HEK293 (cell line): ENCODE data around the gene MARK3.

Source experiments
- CTCF ChIA-PET: fragments of 350-600 bp; formaldehyde crosslinking; extraction: SDS; loops from one replicate; lab custom pipeline; 2021; ENCODE audit warnings: antibody characterized with exemption; lab: Yijun Ruan, JAX
- POLR2A ChIA-PET: fragments of 300-600 bp; formaldehyde crosslinking; extraction: SDS; loops from one replicate; lab custom pipeline; 2020; ENCODE audit warnings: antibody characterized with exemption, inconsistent platforms; lab: Yijun Ruan, JAX
- H3K27ac ChIP-seq: fragments of 200-500 bp; sonication (Bioruptor generic); 2 replicates; pipeline ENCODE4 v1.5.1; 2014; ENCODE audit warnings: low read depth, low read length, control low read depth, inconsistent platforms; ENCODE audit errors: extremely low read depth
- H3K36me3 ChIP-seq, 2 experiments: fragments of 200-500 bp in 1 of 2; sonication (Bioruptor generic) in 1 of 2; 1 replicate in 1 of 2; 2 replicates in 1 of 2; pipeline ENCODE4 v1.5.1; 2014 to 2017; ENCODE audit warnings: inconsistent platforms in 2 of 2, low read length in 2 of 2; ENCODE audit not compliant: control insufficient read depth in 2 of 2, insufficient read depth in 1 of 2
- H3K4me1 ChIP-seq: fragments of 200-500 bp; sonication (Bioruptor generic); 2 replicates; pipeline ENCODE4 v1.5.1; 2014; ENCODE audit warnings: mild to moderate bottlenecking, low read length, inconsistent platforms; ENCODE audit not compliant: control insufficient read depth, insufficient read depth
- H3K4me3 ChIP-seq: 2 replicates; pipeline ENCODE4 v1.5.1; 2011; ENCODE audit warnings: low read depth, mild to moderate bottlenecking, control low read depth, low read length, moderate library complexity
- H3K9me3 ChIP-seq: fragments of 200-500 bp; sonication (Bioruptor generic); 2 replicates; pipeline ENCODE4 v1.5.1; 2014; ENCODE audit warnings: low read depth, low read length, inconsistent platforms; ENCODE audit not compliant: control insufficient read depth, insufficient read depth
- FEZF1 ChIP-seq: fragments of 450-650 bp; formaldehyde crosslinking; IDR thresholded peaks from 2 replicates; pipeline ENCODE4 v1.5.1; 2016; ENCODE audit warnings: missing biosample characterization, missing genetic modification characterization
- HOXC10 ChIP-seq: sonication (generic); formaldehyde crosslinking; IDR thresholded peaks from 2 replicates; pipeline ENCODE4 v1.8.1; 2023; ENCODE audit warnings: mild to moderate bottlenecking, missing genetic modification reagents
- PRDM1 ChIP-seq: fragments of 450-650 bp; formaldehyde crosslinking; IDR thresholded peaks from 2 replicates; pipeline ENCODE4; 2016; ENCODE audit warnings: missing biosample characterization, missing genetic modification characterization
- SCRT1 ChIP-seq: fragments of 450-650 bp; formaldehyde crosslinking; IDR thresholded peaks from 2 replicates; pipeline ENCODE4 v1.5.1; 2016; ENCODE audit warnings: missing biosample characterization, missing genetic modification characterization, borderline replicate concordance
- ZNF19 ChIP-seq: fragments of 450-650 bp; formaldehyde crosslinking; IDR thresholded peaks from 2 replicates; pipeline ENCODE4; 2016; ENCODE audit warnings: missing biosample characterization, missing genetic modification characterization, low read depth
- ZNF202 ChIP-seq: fragments of 450-650 bp; formaldehyde crosslinking; IDR thresholded peaks from 2 replicates; pipeline ENCODE4 v1.5.1; 2016; ENCODE audit warnings: missing biosample characterization, missing genetic modification characterization, borderline replicate concordance
- ZNF23 ChIP-seq: fragments of 450-650 bp; formaldehyde crosslinking; IDR thresholded peaks from 2 replicates; pipeline ENCODE4 v1.5.1; 2016; ENCODE audit warnings: missing biosample characterization, missing genetic modification characterization, borderline replicate concordance
- ZNF302 ChIP-seq: fragments of 450-650 bp; formaldehyde crosslinking; IDR thresholded peaks from 2 replicates; pipeline ENCODE4 v1.5.1; 2016; ENCODE audit warnings: missing biosample characterization, missing genetic modification characterization, low read depth
- ZNF558 ChIP-seq: fragments of 450-650 bp; formaldehyde crosslinking; IDR thresholded peaks from 2 replicates; pipeline ENCODE4 v1.5.1; 2016; ENCODE audit warnings: missing biosample characterization, missing genetic modification characterization
- ZNF768 ChIP-seq: fragments of 450-650 bp; formaldehyde crosslinking; IDR thresholded peaks from 2 replicates; pipeline ENCODE4 v1.5.1; 2018; ENCODE audit warnings: missing biosample characterization, mild to moderate bottlenecking, missing genetic modification characterization
- TF ChIP-seq, protein P1 (sequence below): fragments of 450-650 bp; formaldehyde crosslinking; IDR thresholded peaks from 2 replicates; pipeline ENCODE4 v1.5.1; 2016; ENCODE audit warnings: missing biosample characterization, missing genetic modification characterization
- TF ChIP-seq, protein P2 (sequence below): fragments of 450-650 bp; IDR thresholded peaks from 2 replicates; pipeline ENCODE4 v1.5.1; 2018; ENCODE audit warnings: missing biosample characterization, missing genetic modification characterization
- TF ChIP-seq, protein P3 (sequence below): fragments of 450-650 bp; formaldehyde crosslinking; IDR thresholded peaks from 2 replicates; pipeline ENCODE4 v1.5.1; 2016; ENCODE audit warnings: missing biosample characterization, missing genetic modification characterization
- TF ChIP-seq, protein P4 (sequence below): fragments of 450-650 bp; IDR thresholded peaks from 2 replicates; pipeline ENCODE4 v1.5.1; 2018; ENCODE audit warnings: missing biosample characterization, mild to moderate bottlenecking, missing genetic modification characterization
- TF ChIP-seq, protein P5 (sequence below): fragments of 450-650 bp; formaldehyde crosslinking; IDR thresholded peaks from 2 replicates; pipeline ENCODE4 v1.5.1; 2016; ENCODE audit warnings: missing biosample characterization, missing genetic modification characterization
- TF ChIP-seq, protein P6 (sequence below): fragments of 450-650 bp; formaldehyde crosslinking; IDR thresholded peaks from 2 replicates; pipeline ENCODE4 v1.5.1; 2017; ENCODE audit warnings: missing biosample characterization, missing genetic modification characterization

The MARK3 gene

DNA sequence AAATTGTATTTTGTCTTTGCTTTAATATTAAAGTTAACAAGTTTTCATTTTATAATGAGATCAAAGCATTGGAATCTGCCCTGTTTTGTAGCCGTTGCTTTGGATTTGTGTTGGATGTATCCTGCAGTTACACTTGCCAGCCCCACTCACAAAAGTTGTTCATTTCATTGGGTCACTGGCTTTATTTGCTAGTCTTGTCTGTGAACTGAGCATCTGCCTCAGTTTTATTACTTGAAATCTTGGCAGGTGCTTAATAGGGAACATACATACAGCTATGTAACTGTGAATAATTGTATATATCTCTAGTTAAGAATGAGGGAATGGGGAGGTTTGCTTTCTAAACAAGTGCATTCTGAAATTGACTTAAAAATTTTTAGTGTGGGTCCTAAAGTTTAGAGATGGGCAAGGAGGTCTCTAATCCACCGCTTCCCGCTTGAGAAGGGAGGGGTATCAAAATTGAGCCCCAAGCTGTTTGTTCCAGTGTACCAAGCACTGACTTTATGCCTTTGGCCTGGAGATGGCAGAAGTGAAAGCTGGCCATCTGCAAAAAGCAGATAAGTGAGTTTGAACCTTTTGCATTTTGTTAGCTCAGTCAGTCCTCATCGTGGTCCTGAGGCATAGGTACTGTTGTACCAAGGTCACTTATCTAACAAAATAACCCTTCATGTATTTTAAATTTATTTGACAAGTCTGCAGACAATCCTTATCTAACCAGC is 41.9 kb upstream of the MARK3 start:
- ChIA-PET POLR2A (interaction anchor here (1.6 to 5.0 kb wide), 3 partner anchors 8 to 14 kb away, joined by 4 to 46 read pairs (median 14); partner anchors contain the start of gene EIF5), CTCF (interaction anchor here (0.9 to 2.6 kb wide), 2 partner anchors 11 kb away, joined by 5 to 11 read pairs; no protein-coding TSS in a partner anchor)
- H3K27ac ChIP-seq = no peak overlapping the region
- H3K4me1 ChIP-seq = no peaks in the 10 kb centered on the region
- H3K36me3 ChIP-seq = peaks cover 44 to 62% of the 10 kb centered on the region in 2 experiments
- peak; percentile 62 for TF ChIP-seq FEZF1 (tag by site-specific recombination)
- no peak for TF ChIP-seq SCRT1 (tag by site-specific recombination)
- no peak overlapping the region for H3K4me3 ChIP-seq
- H3K9me3 ChIP-seq = no peaks in the 10 kb centered on the region

DNA sequence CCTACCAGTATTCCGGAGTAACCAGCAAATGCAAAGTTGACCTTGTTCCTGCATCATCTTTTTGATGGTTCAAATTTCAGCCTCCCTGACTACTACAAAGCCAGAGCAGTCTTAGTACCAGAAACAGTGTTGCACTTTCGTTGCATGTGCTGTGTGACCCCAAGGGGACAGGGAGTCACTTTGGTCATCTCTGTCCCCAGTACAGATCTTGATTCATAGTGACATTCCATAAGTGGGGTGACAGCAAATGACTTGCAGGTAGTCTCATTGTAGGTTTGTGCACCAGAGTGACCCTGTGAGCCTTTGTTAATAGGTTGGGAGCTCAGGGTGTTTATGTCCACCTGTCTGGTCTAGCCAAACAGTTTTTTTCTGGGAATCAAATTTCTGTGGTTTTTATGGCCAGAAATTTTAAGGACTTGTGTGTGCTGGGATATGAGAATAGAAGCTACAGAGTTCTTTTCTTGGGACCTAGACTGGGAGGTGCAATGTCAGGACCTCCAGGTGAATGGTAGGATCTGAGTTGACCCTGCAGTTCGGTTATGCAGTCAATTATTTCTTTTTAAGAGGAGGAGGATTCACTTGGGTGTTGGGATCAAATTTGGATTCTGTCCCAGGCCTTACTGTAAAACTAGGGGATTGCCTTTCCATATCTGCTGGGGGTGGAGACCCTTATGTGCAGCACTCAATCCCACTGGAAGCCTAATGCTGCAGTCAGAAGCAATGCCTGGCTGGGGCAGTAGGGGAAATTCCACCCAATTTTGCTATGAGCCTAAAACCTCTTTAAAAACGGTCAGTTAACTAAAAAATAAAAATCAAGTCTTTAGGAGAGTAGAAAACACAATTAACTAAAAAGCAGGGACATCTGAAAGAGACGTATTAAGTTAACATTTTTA is 41.1 kb upstream of the MARK3 start:
- H3K9me3 ChIP-seq = no peaks in the 10 kb centered on the region
- H3K36me3 ChIP-seq = peaks cover 36 to 54% of the 10 kb centered on the region in 2 experiments
- no peak overlapping the region for H3K4me3 ChIP-seq
- TF ChIP-seq, protein P1, sequence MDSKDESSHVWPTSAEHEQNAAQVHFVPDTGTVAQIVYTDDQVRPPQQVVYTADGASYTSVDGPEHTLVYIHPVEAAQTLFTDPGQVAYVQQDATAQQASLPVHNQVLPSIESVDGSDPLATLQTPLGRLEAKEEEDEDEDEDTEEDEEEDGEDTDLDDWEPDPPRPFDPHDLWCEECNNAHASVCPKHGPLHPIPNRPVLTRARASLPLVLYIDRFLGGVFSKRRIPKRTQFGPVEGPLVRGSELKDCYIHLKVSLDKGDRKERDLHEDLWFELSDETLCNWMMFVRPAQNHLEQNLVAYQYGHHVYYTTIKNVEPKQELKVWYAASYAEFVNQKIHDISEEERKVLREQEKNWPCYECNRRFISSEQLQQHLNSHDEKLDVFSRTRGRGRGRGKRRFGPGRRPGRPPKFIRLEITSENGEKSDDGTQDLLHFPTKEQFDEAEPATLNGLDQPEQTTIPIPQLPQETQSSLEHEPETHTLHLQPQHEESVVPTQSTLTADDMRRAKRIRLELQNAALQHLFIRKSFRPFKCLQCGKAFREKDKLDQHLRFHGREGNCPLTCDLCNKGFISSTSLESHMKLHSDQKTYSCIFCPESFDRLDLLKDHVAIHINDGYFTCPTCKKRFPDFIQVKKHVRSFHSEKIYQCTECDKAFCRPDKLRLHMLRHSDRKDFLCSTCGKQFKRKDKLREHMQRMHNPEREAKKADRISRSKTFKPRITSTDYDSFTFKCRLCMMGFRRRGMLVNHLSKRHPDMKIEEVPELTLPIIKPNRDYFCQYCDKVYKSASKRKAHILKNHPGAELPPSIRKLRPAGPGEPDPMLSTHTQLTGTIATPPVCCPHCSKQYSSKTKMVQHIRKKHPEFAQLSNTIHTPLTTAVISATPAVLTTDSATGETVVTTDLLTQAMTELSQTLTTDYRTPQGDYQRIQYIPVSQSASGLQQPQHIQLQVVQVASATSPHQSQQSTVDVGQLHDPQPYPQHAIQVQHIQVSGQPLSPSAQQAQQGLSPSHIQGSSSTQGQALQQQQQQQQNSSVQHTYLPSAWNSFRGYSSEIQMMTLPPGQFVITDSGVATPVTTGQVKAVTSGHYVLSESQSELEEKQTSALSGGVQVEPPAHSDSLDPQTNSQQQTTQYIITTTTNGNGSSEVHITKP (tag by site-specific recombination) = no peak
- TF ChIP-seq, protein P2, sequence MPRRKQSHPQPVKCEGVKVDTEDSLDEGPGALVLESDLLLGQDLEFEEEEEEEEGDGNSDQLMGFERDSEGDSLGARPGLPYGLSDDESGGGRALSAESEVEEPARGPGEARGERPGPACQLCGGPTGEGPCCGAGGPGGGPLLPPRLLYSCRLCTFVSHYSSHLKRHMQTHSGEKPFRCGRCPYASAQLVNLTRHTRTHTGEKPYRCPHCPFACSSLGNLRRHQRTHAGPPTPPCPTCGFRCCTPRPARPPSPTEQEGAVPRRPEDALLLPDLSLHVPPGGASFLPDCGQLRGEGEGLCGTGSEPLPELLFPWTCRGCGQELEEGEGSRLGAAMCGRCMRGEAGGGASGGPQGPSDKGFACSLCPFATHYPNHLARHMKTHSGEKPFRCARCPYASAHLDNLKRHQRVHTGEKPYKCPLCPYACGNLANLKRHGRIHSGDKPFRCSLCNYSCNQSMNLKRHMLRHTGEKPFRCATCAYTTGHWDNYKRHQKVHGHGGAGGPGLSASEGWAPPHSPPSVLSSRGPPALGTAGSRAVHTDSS = no peak
- 0 out of 2 replicates have a peak, but pooled peaks have one; percentile 51 for TF ChIP-seq ZNF768 (tag by site-specific recombination)
- TF ChIP-seq ZNF558 (tag by site-specific recombination) = no peak
- ChIA-PET POLR2A (interaction anchor here (1.4 to 5.0 kb wide), 5 partner anchors 9 to 178 kb away, joined by 3 to 46 read pairs (median 5); partner anchors contain the start of genes CKB and EIF5), CTCF (interaction anchor here (0.5 to 2.6 kb wide), 4 partner anchors 11 to 47 kb away, joined by 3 to 11 read pairs (median 4); no protein-coding TSS in a partner anchor)
- no peaks in the 10 kb centered on the region for H3K4me1 ChIP-seq
- no peak overlapping the region for H3K27ac ChIP-seq

DNA sequence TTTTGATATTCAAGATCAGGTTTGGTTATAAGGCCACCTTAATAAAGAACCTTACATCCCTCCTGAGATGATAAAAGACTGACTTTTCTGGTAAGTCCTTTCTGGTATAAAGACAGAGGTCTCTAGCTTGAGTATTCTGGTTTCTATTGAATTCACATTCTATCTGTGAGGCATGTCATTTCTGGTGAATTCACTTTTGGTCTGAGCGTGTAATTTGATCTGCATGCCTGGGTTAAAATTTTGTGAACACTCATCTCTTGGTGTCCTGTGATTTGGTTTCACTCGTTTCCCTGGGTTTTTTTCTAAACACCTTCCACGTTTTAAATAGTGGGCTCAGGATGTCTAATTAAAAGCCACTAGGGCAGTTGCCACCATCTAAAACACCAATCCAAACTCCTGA is 38.9 kb upstream of the MARK3 start:
- Histone ChIP-seq H3K27ac (no peak overlapping the region), H3K36me3 (peaks cover 16 to 32% of the 10 kb centered on the region in 2 experiments), H3K4me1 (no peaks in the 10 kb centered on the region), H3K4me3 (no peak overlapping the region), H3K9me3 (no peaks in the 10 kb centered on the region)
- ChIA-PET CTCF (interaction anchor here (0.7 kb wide), 1 partner anchor 100 kb away, joined by 5 read pairs; no protein-coding TSS in a partner anchor), POLR2A (interaction anchor here (0.7 to 5.0 kb wide), 3 partner anchors 9 to 59 kb away, joined by 3 to 46 read pairs (median 6); partner anchors contain the start of gene EIF5)
- TF ChIP-seq, protein P3, sequence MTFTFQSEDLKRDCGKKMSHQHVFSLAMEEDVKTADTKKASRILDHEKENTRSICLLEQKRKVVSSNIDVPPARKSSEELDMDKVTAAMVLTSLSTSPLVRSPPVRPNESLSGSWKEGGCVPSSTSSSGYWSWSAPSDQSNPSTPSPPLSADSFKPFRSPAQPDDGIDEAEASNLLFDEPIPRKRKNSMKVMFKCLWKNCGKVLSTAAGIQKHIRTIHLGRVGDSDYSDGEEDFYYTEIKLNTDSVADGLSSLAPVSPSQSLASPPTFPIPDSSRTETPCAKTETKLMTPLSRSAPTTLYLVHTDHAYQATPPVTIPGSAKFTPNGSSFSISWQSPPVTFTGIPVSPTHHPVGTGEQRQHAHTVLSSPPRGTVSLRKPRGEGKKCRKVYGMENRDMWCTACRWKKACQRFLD (tag by site-specific recombination) = no peak
- TF ChIP-seq ZNF19 (tag by site-specific recombination) (no peak), ZNF202 (tag by site-specific recombination) (no peak), ZNF302 (tag by site-specific recombination) (no peak), ZNF23 (tag by site-specific recombination) (no peak), HOXC10 (no peak), PRDM1 (tag by site-specific recombination) (peak; percentile 38; the same call in 1 of the 2 replicates)
- TF ChIP-seq, protein P4, sequence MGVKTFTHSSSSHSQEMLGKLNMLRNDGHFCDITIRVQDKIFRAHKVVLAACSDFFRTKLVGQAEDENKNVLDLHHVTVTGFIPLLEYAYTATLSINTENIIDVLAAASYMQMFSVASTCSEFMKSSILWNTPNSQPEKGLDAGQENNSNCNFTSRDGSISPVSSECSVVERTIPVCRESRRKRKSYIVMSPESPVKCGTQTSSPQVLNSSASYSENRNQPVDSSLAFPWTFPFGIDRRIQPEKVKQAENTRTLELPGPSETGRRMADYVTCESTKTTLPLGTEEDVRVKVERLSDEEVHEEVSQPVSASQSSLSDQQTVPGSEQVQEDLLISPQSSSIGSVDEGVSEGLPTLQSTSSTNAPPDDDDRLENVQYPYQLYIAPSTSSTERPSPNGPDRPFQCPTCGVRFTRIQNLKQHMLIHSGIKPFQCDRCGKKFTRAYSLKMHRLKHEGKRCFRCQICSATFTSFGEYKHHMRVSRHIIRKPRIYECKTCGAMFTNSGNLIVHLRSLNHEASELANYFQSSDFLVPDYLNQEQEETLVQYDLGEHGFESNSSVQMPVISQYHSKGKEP (tag by site-specific recombination) = 0 out of 2 replicates have a peak, but pooled peaks have one; percentile 11
- TF ChIP-seq, protein P5, sequence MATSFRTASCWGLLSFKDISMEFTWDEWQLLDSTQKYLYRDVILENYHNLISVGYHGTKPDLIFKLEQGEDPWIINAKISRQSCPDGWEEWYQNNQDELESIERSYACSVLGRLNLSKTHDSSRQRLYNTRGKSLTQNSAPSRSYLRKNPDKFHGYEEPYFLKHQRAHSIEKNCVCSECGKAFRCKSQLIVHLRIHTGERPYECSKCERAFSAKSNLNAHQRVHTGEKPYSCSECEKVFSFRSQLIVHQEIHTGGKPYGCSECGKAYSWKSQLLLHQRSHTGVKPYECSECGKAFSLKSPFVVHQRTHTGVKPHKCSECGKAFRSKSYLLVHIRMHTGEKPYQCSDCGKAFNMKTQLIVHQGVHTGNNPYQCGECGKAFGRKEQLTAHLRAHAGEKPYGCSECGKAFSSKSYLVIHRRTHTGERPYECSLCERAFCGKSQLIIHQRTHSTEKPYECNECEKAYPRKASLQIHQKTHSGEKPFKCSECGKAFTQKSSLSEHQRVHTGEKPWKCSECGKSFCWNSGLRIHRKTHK = no peak
- TF ChIP-seq, protein P6, sequence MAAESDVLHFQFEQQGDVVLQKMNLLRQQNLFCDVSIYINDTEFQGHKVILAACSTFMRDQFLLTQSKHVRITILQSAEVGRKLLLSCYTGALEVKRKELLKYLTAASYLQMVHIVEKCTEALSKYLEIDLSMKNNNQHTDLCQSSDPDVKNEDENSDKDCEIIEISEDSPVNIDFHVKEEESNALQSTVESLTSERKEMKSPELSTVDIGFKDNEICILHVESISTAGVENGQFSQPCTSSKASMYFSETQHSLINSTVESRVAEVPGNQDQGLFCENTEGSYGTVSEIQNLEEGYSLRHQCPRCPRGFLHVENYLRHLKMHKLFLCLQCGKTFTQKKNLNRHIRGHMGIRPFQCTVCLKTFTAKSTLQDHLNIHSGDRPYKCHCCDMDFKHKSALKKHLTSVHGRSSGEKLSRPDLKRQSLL = no peak
